GM21360 (cell line): Measurements from ENCODE around the gene TMEM52.

Source experiments
- ATAC-seq: cut with Tn5 transposase; IDR thresholded peaks from one replicate; pipeline ENCODE4 v1.9.1; 2021; ENCODE audit warnings: mild to moderate bottlenecking, moderate library complexity; ENCODE audit not compliant: unreplicated experiment

TMEM52 gene

GRCh38 chr1:1916851-1917251 is 2.2 kb downstream of the TMEM52 start:
- no peak for ATAC-seq

GRCh38 chr1:1915911-1916840 is 2.9 kb downstream of the TMEM52 start:
- no peak for ATAC-seq

DNA sequence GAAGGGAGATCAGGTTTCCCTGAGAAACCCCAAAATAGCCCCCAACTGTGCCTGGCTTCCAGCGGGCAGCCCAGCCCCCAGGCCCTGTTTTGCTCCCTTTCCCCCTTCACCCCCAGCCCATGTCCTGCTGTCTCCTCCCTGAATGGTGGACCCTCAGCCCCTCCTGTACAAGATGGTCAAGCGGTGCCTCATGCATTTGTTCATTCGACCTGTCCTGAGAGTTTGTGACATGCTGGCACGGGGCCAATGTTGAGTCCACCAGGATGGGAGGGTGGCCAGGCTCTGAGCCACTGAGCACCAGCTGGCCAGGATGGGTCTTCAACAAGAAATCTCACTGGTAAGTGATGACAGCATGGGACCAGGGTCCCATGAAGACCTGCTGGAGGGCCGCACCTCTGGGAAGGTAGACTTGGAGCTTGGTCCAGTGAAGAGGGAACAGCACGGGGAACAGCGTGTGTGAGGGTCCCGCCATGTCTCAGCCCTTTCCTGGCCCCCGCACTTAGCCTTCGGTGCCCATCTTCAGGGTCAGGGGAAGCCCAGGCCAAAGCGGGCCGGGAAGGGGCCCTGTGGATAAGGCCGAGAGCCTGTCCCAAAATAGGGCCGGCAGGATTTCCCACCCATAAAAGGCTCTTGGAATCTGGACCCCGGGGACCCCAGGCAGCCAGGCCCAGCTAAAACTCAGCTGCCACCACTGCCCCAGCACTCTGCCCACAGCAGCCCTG is 3.9 kb downstream of the TMEM52 start, which contains the start of gene CALML6:
Gene CALML6, plus strand, starts transcription at position 290 of the 722 bp plus-strand sequence. Its CDS starts 21 bp downstream, at position 311.
- no peak for ATAC-seq

- ATAC-seq = no peak
These were observed 4.7 kb downstream of the TMEM52 start for GRCh38 chr1:1914101-1914970.

- ATAC-seq = no peak
These were observed 7.6 kb downstream of the TMEM52 start for GRCh38 chr1:1911350-1912041.

DNA sequence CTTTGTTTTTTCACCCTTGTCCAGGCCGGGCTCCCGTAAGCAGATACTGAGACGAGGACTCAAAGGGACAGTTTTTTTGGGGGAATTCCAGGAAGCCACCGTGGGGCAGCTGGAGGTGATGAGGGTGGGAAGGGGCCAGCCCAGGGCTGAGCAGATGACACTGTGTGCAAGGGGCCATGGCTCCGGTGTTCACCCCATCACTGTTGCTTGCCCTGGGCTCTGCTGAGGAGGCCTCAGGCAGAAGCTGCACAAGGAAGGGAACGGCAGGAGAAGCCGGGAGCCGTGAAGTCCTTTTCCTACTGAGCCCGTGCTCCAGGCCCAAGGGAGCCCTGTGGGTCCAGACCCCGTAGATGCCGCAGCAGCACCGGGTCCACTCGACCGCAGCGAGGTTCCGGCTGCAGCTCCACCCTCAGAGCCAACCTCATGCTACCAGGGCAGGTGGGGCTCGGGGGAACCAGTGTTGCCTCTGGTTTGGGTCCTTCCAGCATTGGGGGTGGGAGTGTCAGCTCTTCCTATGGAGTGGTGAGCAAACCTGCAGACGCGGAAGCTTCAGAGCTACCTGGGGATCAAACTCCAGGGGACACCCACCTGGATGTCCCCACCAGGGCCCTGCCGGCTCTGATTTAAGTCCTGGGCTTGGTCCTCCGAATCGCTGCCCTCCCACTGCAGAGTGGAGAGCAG is 8.3 kb downstream of the TMEM52 start:
- ATAC-seq = no peak

DNA sequence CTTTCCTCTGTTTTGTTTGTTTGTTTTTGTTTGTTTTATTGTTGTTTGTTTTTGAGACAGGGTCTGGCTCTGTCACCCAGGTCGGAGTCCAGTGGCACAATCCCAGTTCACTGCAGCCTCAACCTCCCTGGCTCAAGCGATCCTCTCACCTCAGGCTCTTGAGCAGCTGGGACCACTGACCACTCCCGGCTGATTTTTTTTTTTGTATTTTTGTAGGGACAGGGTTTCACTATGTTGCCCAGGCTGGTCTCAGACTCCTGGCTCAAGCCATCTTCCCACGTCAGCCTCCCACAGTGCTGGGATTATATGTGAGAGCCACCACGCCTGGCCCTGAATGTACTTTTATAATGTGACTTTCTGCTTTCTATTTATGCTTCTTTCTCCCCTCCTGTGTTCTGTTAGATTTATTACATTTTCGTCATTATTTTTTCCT is 9.0 kb downstream of the TMEM52 start:
- ATAC-seq = no peak

DNA sequence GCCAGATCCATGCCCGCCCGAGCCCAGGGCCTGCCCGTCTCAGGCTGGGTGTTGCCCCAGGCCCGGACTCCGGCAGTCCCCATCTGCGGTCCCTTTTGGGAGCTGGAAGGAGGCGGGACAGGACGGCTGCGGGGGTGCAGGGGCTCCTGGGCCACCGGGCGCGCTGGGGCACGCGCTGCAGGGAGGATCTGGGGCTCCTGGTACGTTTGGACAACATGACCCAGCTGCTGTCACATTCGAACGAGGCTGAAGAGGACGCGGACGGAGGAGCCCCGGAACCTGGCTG is 10.6 kb downstream of the TMEM52 start:
- ATAC-seq = peak; percentile 7

- no peak for ATAC-seq
These were observed 11.9 kb downstream of the TMEM52 start for GRCh38 chr1:1907098-1907736.

DNA sequence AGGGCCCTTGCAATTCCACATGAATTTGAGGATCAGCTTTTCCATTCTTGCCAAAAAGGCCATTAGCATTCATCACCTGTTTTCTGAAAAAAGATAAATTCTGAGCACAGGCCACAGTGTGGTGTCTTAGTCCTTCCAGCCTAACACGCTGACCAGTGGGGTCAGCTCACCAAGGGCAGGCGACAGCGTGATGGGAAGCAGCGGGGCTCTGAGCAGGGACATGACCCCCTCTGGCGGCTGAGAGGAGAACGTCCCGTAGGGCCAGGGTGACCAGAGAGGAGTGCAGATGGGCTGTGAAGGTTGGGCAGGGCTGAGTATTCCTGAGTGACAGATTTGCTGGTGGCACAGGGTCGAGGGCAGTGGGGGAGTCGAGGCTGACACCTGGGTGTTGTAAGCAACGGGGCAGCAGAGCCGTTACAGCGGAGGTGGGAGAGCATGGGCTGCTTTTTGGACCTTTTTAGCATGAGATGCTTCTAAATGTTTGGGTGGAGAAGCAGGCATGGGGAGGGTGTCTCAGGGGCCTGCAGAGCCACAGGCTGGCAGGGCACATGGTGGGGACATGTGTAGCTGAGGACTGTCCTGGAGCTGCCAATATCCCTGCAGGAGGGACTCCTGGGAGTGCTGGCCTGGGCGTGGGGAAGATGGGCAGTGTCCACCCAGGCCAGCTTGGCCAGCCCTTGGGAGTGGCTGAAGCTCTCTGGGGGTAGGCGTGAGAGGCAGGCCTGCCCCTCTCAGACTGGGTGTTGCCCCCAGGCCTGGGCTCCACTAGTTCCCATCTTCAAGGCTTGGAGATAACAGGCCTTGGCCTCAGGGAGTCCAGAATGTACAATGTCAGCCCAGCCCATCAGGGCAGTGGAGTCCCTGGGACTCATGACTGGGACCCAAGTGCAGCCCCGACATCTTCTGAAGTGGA is 12.6 kb downstream of the TMEM52 start:
- no peak for ATAC-seq

DNA sequence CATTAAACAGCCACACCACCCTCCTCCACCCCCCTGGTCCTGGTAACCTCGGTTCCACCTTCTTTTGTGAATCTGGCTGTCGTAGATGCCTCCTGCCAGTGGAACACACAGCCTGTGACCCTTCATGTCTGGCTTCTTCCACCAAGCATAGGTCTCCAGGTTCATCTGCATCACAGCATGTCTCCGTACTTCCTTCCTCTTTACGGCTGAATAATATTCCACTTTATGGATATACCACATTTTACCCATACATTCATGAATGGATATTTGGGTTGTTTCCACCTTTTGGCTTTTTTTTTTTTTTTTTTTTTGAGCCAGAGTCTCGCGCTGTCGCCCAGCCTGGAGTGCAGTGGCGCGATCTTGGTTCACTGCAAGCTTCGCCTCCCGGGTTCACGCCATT is 15.9 kb downstream of the TMEM52 start:
- ATAC-seq = no peak

DNA sequence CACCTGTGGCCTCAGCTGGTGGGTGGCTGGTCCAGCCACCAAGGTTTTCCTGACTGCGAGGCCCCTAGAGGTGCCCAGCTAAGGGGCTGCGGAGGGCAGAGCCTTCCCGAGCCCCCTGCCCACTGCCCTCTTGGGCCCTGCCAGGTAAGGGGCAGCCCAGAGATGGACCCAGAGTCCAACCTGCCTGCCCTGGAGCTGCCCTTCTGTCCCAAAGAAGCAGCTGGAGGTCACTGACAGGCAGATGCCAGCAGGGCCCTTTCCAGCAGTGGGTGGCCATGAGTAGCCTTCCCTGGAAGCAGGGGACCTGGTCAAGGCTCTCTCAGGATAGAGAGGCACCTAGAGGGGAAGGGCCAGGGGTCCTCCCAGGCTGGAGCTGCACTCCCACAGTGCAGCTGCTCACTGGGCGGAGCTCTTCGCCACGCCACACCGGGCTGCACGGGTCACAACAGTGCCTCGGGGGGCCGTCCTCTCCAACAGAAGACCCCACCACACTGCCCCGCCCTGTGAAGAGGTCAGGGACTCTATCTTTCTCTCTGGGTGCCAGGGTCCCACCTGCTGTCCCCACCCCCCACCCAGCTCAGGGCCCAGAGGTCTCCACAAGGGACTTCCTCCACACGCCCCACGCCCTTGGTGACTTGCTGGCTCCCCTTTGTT is 17.3 kb downstream of the TMEM52 start:
- no peak for ATAC-seq

DNA sequence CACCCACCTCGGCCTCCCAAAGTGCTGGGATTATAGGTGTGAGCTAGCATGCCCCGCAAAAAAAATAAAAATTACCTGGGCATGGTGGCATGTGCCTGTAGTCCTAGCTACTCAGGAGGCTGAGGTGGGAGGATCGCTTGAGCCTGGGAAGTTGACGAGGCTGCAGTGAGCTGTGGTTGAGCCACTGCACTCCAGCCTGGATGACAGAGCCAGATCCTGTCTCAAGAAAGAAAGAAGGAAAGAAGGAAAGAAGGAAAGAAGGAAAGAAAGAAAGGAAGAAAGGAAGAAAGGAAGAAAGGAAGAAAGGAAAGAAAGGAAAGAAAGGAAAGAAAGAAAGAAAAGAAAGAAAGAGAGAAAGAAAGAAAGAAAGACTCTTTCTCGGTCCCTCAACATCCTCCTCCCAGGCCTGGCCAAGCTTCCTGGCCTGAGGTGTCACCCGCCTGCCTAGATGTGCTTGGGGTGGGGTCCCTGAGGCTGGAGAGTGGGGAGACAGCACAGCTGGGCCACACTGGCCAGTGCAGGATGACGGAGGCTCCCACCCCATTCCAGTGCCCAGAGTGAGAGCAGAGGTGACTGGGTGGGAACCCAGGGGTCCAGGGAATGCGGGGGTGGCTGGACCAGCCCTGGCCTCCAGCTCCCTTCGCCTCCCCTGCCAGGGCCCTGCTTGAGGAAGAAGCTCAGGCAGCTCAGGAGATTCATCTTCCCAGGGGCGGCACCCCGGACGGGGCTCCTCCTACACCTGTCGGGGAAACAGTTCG is 18.0 kb downstream of the TMEM52 start:
- no peak for ATAC-seq

DNA sequence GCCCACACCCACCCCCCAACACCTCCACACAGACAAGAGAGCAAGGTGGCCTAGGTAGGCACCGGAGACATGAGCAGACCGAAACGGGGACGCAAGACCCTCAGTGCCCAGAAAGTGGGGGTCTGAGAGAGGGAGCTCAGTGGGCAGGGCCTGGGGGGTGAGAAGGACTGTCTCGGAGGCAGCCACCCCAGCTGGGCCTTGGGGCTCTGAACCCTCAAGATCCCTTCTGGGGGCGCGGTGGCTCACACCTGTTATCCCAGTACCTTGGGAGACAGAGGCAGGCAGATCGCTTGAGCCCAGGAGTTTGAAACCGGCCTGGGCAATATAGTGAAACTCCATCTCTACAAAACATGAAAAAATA is 19.1 kb downstream of the TMEM52 start:
- no peak for ATAC-seq

GRCh38 chr1:1899266-1899966 is 19.7 kb downstream of the TMEM52 start:
- ATAC-seq = no peak

DNA sequence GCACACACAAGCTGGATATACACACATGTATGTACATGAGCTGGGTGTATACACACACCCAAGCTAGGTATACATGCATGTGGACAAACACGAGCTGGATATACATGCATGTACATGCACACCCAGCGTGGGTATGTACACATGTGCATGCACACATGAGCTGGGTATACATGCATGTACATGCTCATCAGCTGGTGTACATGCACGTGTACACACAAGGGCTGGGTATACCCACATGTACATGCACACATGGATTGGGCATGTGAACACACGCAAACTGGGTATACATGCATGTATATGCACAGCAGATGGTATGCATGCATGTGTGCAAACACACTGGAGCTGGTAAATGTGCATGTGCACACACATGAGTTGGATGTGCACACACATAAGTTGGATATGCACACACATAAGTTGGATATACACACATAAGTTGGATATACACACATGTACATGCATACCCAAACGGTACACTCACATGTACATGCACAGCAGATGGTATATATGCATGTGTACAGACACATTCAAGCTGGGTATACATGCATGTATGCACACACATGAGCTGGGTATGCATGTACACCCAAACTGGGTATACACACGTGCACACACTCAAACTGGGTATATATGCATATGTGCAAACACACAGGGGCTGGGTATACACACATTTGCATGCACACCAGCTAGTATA is 20.7 kb downstream of the TMEM52 start:
- ATAC-seq = no peak
